ENCODE data around the gene UBXN10.
"Not testable (repeated sequence)": the region's sequence is repeated elsewhere in the genome, so short reads cannot be mapped to it uniquely, and the experiment has no call there.

The UBXN10 gene

GRCh38 chr1:20228314-20228825 lies 42.5 kb downstream of the UBXN10 start:
- TF ChIP-seq ZFX (IDR thresholded peaks at IDR 0.05; ENCODE audit: borderline replicate concordance) (no peak), CTCF (IDR thresholded peaks at IDR 0.05) (no peak)
- H3K27ac ChIP-seq, result no peak overlapping the region

GRCh38 chr1:20229171-20229570 lies 43.3 kb downstream of the UBXN10 start:
- TF ChIP-seq CTCF (IDR thresholded peaks at IDR 0.05), result no peak
- no peak overlapping the region for H3K27ac ChIP-seq

GRCh38 chr1:20232564-20232963 lies 46.7 kb downstream of the UBXN10 start:
- H3K27ac ChIP-seq, result not testable (repeated sequence)

- TF ChIP-seq ZFX (IDR thresholded peaks at IDR 0.05; ENCODE audit: borderline replicate concordance), result no peak
- peak; percentile 34 for TF ChIP-seq CTCF (IDR thresholded peaks at IDR 0.05)
- H3K27ac ChIP-seq, result no peak overlapping the region
Observed at GRCh38 chr1:20233394-20233793, 47.5 kb downstream of the UBXN10 start.

- H3K27ac ChIP-seq, result no peak overlapping the region
- no peak for TF ChIP-seq CTCF (IDR thresholded peaks at IDR 0.05)
- no peak for TF ChIP-seq ZFX (IDR thresholded peaks at IDR 0.05; ENCODE audit: borderline replicate concordance)
Observed at GRCh38 chr1:20233866-20234265, 48.0 kb downstream of the UBXN10 start.

GRCh38 chr1:20234788-20235535 lies 49.1 kb downstream of the UBXN10 start:
- H3K27ac ChIP-seq, result no peak overlapping the region
- TF ChIP-seq ZFX (IDR thresholded peaks at IDR 0.05; ENCODE audit: borderline replicate concordance) (no peak), CTCF (IDR thresholded peaks at IDR 0.05) (no peak)

- TF ChIP-seq CTCF (IDR thresholded peaks at IDR 0.05), result no peak
- TF ChIP-seq ZFX (IDR thresholded peaks at IDR 0.05; ENCODE audit: borderline replicate concordance), result no peak
- no peak overlapping the region for H3K27ac ChIP-seq
Observed at GRCh38 chr1:20237646-20238045, 51.8 kb downstream of the UBXN10 start.

- TF ChIP-seq CTCF (IDR thresholded peaks at IDR 0.05), result no peak
- no peak for TF ChIP-seq ZFX (IDR thresholded peaks at IDR 0.05; ENCODE audit: borderline replicate concordance)
Observed at GRCh38 chr1:20240012-20240411, 54.1 kb downstream of the UBXN10 start.

More at GRCh38 chr1:20240012-20240411, 54.1 kb downstream of the UBXN10 start:
- no peak overlapping the region for H3K27ac ChIP-seq

Measured in 22Rv1 (cell line).